ENCODE results near the gene NXPH3.

NXPH3 gene

GRCh38 chr17:49572806-49573420 is 2.8 kb upstream of the NXPH3 start:
- Mint-ChIP-seq H3K36me3 (ENCODE audit: low read depth) (no peaks in the 10 kb centered on the region), H3K27ac (no peak overlapping the region), H3K4me1 (peaks cover 4% of the 10 kb centered on the region), H3K27me3 (ENCODE audit: low read depth) (peaks cover 77% of the 10 kb centered on the region), H3K4me3 (peak overlapping the region in 2 of 3 experiments; percentile 14 to 21), H3K9me3 (no peaks in the 10 kb centered on the region)
- no peak for TF ChIP-seq CTCF (IDR thresholded peaks at IDR 0.05; ENCODE audit: unreplicated experiment in 3 of 3)

GRCh38 chr17:49573510-49574322 is 2.0 kb upstream of the NXPH3 start:
- Mint-ChIP-seq H3K27me3 (ENCODE audit: low read depth) (peaks cover 74% of the 10 kb centered on the region), H3K4me1 (peaks cover 4% of the 10 kb centered on the region), H3K36me3 (ENCODE audit: low read depth) (no peaks in the 10 kb centered on the region), H3K27ac (no peak overlapping the region), H3K4me3 (peak overlapping the region; percentile 22 to 56 (median 36)), H3K9me3 (no peaks in the 10 kb centered on the region)
- TF ChIP-seq CTCF (IDR thresholded peaks at IDR 0.05; ENCODE audit: unreplicated experiment in 3 of 3), result no peak

- peaks cover 74% of the 10 kb centered on the region for H3K27me3 Mint-ChIP-seq (ENCODE audit: low read depth)
- TF ChIP-seq CTCF (IDR thresholded peaks at IDR 0.05; ENCODE audit: unreplicated experiment in 3 of 3), result no peak
- H3K4me1 Mint-ChIP-seq, result peaks cover 4% of the 10 kb centered on the region
- H3K36me3 Mint-ChIP-seq (ENCODE audit: low read depth), result no peaks in the 10 kb centered on the region
- H3K27ac Mint-ChIP-seq, result no peak overlapping the region
- peak overlapping the region; percentile 22 to 76 (median 56) for H3K4me3 Mint-ChIP-seq
- H3K9me3 Mint-ChIP-seq, result no peaks in the 10 kb centered on the region
Observed at GRCh38 chr17:49574323-49574781, 1.3 kb upstream of the NXPH3 start.

GRCh38 chr17:49574945-49575678 is 559 bp upstream of the NXPH3 start:
- TF ChIP-seq CTCF (IDR thresholded peaks at IDR 0.05; ENCODE audit: unreplicated experiment in 3 of 3), result no peak
- H3K27me3 Mint-ChIP-seq (ENCODE audit: low read depth), result peaks cover 72% of the 10 kb centered on the region
- H3K36me3 Mint-ChIP-seq (ENCODE audit: low read depth), result no peaks in the 10 kb centered on the region
- peaks cover 4% of the 10 kb centered on the region for H3K4me1 Mint-ChIP-seq
- H3K27ac Mint-ChIP-seq, result no peak overlapping the region
- peak overlapping the region; percentile 68 to 76 (median 73) for H3K4me3 Mint-ChIP-seq
- H3K9me3 Mint-ChIP-seq, result no peaks in the 10 kb centered on the region

GRCh38 chr17:49576088-49576916 is 631 bp downstream of the NXPH3 start:
- TF ChIP-seq CTCF (IDR thresholded peaks at IDR 0.05; ENCODE audit: unreplicated experiment in 3 of 3), result no peak
- Mint-ChIP-seq H3K27ac (no peak overlapping the region), H3K4me3 (peak overlapping the region; percentile 86 to 89 (median 87)), H3K4me1 (no peaks in the 10 kb centered on the region), H3K9me3 (no peaks in the 10 kb centered on the region), H3K36me3 (ENCODE audit: low read depth) (no peaks in the 10 kb centered on the region), H3K27me3 (ENCODE audit: low read depth) (peaks cover 60% of the 10 kb centered on the region)

All from nephron (organoid).